Activated naive CD8-positive, alpha-beta T cell (primary cell): Measurements from ENCODE around the gene GRIPAP1.

Experiments
- H3K27ac Mint-ChIP-seq: one replicate; pipeline ENCODE4 v1.8.0; 2021; ENCODE audit warnings: mixed read lengths
- H3K27me3 Mint-ChIP-seq: one replicate; pipeline ENCODE4 v1.8.0; 2021; ENCODE audit warnings: mixed read lengths
- H3K36me3 Mint-ChIP-seq: one replicate; pipeline ENCODE4 v1.8.0; 2021; ENCODE audit warnings: mixed read lengths
- H3K4me1 Mint-ChIP-seq: one replicate; pipeline ENCODE4 v1.8.0; 2021; ENCODE audit warnings: low read depth, mixed read lengths
- H3K4me3 Mint-ChIP-seq: one replicate; pipeline ENCODE4 v1.8.0; 2021; ENCODE audit warnings: mild to moderate bottlenecking, mixed read lengths
- H3K9me3 Mint-ChIP-seq: one replicate; pipeline ENCODE4 v1.8.0; 2021; ENCODE audit warnings: low read depth, mixed read lengths

GRIPAP1 gene

DNA sequence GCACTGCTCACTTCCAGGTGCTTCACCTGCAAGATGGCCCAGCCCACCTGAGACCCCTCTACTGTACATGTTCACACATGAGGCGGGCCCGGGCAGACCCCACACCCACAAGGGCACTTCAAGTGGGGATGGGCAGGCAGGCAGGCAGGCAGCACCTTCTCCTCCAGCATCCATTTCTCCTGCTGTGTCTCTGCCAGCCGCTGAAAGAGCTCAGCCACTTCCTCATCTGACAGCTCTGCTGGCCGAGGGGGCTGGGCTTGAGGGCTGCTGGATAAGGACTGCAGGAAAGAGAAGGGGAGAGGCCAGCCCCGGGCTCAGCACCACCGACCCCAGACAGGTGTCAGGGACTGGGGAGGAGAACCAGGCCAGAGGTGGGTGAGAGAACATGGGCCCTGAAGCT, 26.0 kb downstream of the GRIPAP1 start:
- H3K4me3 Mint-ChIP-seq = no peak overlapping the region
- peaks cover 6% of the 10 kb centered on the region for H3K36me3 Mint-ChIP-seq
- peaks cover 10% of the 10 kb centered on the region for H3K4me1 Mint-ChIP-seq
- no peaks in the 10 kb centered on the region for H3K9me3 Mint-ChIP-seq
- no peak overlapping the region for H3K27ac Mint-ChIP-seq
- H3K27me3 Mint-ChIP-seq = no peaks in the 10 kb centered on the region

DNA sequence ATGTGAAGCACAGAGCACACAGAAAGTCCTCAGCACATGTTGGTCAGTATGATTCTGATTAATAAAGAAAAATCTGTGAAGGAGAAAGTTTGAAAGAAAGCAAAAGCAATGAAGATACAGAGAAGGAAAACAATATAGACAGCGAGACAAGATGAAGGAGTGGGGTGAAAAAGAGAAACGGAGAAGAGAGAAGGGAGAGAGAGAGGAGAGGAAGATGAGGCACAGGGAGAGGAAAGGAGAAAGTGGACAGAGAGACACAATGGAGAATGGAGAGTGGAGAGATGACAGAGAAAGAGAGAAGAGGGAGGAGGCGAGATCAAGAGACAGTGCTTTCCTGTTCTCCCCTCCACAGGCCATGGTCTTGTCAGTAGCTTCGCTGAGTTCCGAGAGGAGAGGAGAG, 26.5 kb downstream of the GRIPAP1 start:
- H3K36me3 Mint-ChIP-seq = peaks cover 6% of the 10 kb centered on the region
- no peaks in the 10 kb centered on the region for H3K9me3 Mint-ChIP-seq
- no peak overlapping the region for H3K4me3 Mint-ChIP-seq
- no peaks in the 10 kb centered on the region for H3K27me3 Mint-ChIP-seq
- no peak overlapping the region for H3K27ac Mint-ChIP-seq
- H3K4me1 Mint-ChIP-seq = peaks cover 10% of the 10 kb centered on the region

DNA sequence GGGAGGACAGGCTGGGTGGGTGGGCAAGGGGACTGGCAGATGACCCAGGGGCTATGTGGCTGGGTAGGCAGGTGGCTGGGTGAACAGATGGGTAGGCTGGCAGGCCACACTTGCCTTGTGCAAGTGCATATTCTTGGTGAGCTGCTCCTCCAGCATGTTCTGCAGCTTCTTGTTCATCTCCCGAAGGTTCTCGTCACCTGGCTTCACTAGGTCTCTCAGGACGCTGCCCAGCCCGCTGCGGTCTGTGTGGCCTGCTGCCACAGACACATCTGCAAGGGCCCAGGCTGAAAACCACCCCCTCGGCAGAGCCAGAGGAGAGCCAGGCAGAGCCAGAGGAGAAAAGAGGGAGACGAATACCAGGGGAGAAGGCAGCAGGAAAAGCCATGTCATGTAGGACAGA, 27.0 kb downstream of the GRIPAP1 start:
- peaks cover 3% of the 10 kb centered on the region for H3K36me3 Mint-ChIP-seq
- H3K9me3 Mint-ChIP-seq = no peaks in the 10 kb centered on the region
- H3K27ac Mint-ChIP-seq = no peak overlapping the region
- no peaks in the 10 kb centered on the region for H3K27me3 Mint-ChIP-seq
- H3K4me3 Mint-ChIP-seq = no peak overlapping the region
- peaks cover 12% of the 10 kb centered on the region for H3K4me1 Mint-ChIP-seq

- H3K4me3 Mint-ChIP-seq = no peak overlapping the region
These were observed 27.5 kb downstream of the GRIPAP1 start for GRCh38 chrX:48974574-48974973.

GRCh38 chrX:48974033-48974432, 28.0 kb downstream of the GRIPAP1 start:
- Mint-ChIP-seq H3K4me3 (no peak overlapping the region), H3K9me3 (no peaks in the 10 kb centered on the region), H3K36me3 (peaks cover 3% of the 10 kb centered on the region)

More at GRCh38 chrX:48974574-48974973, 27.5 kb downstream of the GRIPAP1 start:
- Mint-ChIP-seq H3K4me1 (peaks cover 12% of the 10 kb centered on the region), H3K36me3 (peaks cover 3% of the 10 kb centered on the region), H3K27ac (no peak overlapping the region), H3K27me3 (no peaks in the 10 kb centered on the region), H3K9me3 (no peaks in the 10 kb centered on the region)

GRCh38 chrX:48972220-48973164, 29.6 kb downstream of the GRIPAP1 start:
- H3K4me3 Mint-ChIP-seq = peak overlapping the region; percentile 65
- no peaks in the 10 kb centered on the region for H3K9me3 Mint-ChIP-seq
- H3K27ac Mint-ChIP-seq = no peak overlapping the region
- H3K36me3 Mint-ChIP-seq = peaks cover 3% of the 10 kb centered on the region
- no peaks in the 10 kb centered on the region for H3K27me3 Mint-ChIP-seq
- peaks cover 12% of the 10 kb centered on the region for H3K4me1 Mint-ChIP-seq

More at GRCh38 chrX:48974033-48974432, 28.0 kb downstream of the GRIPAP1 start:
- no peak overlapping the region for H3K27ac Mint-ChIP-seq
- H3K4me1 Mint-ChIP-seq = peaks cover 12% of the 10 kb centered on the region
- H3K27me3 Mint-ChIP-seq = no peaks in the 10 kb centered on the region

GRCh38 chrX:48971249-48972219, 30.5 kb downstream of the GRIPAP1 start, which contains the start of gene KCND1:
Gene KCND1 (minus strand): TSS chrX:48971844. CDS start chrX:48970271, 1,573 bp downstream.
- Mint-ChIP-seq H3K27ac (no peak within 1 kb of the TSS), H3K4me1 (peaks cover 12% of the 10 kb centered on the region), H3K36me3 (peaks cover 3% of the 10 kb centered on the region), H3K4me3 (peak within 1 kb of the TSS; percentile 65), H3K27me3 (no peaks in the 10 kb centered on the region), H3K9me3 (no peaks in the 10 kb centered on the region)

DNA sequence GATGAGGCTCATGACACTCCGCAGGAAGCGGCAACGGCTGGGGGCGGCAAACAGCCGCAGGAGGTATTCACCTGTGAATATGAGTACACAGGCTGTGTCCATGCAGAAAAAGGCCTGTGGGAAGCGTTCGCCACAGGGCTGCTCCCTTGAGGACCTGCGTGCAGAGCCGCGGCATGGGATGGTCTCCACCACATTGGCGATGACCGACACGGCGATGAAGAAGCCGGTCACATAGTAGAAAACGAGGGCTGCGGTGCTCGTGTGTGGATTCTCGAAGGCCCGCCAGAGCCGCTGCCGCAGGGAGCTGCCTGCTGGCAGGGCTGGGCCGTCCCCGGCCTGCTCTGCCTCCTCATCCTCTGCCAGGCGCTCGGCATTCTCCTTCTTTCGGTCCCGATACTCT, 32.6 kb downstream of the GRIPAP1 start:
- H3K9me3 Mint-ChIP-seq = no peaks in the 10 kb centered on the region
- no peak overlapping the region for H3K27ac Mint-ChIP-seq
- H3K4me3 Mint-ChIP-seq = no peak overlapping the region
- no peaks in the 10 kb centered on the region for H3K36me3 Mint-ChIP-seq
- peaks cover 12% of the 10 kb centered on the region for H3K4me1 Mint-ChIP-seq
- H3K27me3 Mint-ChIP-seq = no peaks in the 10 kb centered on the region

DNA sequence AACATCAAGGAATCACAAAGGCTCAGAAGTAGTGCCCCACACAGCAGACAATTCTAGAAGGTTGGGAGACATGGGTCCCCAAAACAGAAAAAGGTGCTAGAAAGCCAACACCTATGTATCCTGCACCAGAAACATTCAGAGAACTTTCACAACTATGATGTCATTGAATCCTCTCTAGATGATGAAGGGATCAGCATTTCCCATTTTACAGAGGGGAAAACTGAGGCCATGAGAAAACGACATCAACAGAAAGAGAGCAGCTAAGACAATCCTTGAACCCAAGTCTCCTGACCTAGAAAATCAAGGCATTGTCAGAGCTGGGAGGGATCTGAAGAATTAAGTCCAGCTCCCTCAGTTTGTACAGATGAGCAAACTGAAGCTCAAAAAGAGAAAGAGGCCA, 33.7 kb downstream of the GRIPAP1 start:
- no peak overlapping the region for H3K4me3 Mint-ChIP-seq
- H3K27ac Mint-ChIP-seq = no peak overlapping the region
- no peaks in the 10 kb centered on the region for H3K27me3 Mint-ChIP-seq
- no peaks in the 10 kb centered on the region for H3K9me3 Mint-ChIP-seq
- no peaks in the 10 kb centered on the region for H3K36me3 Mint-ChIP-seq
- peaks cover 12% of the 10 kb centered on the region for H3K4me1 Mint-ChIP-seq

DNA sequence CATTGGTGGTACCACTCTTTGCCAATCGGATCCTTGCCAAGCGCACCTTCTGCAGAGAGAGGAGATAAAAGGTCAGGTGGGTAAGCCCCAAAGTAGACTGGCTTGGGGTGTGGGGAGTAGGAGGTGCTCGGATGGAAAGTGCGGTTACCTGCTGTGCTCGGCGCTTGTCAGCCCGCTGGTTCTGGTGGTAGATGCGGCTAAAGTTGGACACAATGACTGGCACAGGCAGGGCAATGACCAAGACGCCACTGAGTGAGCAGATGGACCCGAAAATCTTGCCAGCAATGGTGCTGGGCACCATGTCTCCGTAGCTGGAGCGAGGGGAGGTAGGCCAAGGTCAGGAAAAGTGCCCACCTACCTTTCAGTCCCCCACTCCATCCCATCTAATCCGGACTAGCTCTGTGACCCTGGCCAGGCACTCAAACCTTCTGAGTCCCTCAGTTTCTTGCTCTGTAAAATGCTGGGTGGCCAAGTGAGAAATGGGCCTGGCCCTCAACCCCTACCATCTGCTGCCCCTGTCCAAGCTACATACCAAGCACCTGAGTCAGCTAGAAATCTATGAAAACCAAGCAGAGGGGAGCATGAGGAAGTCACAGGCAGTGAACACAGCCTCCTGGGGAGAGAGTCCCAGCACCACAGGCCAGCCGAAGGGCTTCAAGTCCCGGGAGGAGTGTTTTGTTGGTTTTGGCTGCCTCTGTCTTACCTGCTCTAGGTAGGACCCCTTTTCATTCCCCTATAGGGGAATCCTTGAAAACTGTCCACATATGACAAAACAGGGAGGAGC, 35.1 kb downstream of the GRIPAP1 start:
- Mint-ChIP-seq H3K4me1 (peaks cover 1% of the 10 kb centered on the region), H3K4me3 (no peak overlapping the region), H3K9me3 (no peaks in the 10 kb centered on the region), H3K36me3 (no peaks in the 10 kb centered on the region), H3K27me3 (no peaks in the 10 kb centered on the region), H3K27ac (no peak overlapping the region)

- Mint-ChIP-seq H3K4me1 (peaks cover 1% of the 10 kb centered on the region), H3K27me3 (no peaks in the 10 kb centered on the region), H3K27ac (no peak overlapping the region), H3K36me3 (no peaks in the 10 kb centered on the region), H3K4me3 (no peak overlapping the region), H3K9me3 (no peaks in the 10 kb centered on the region)
These were observed 36.1 kb downstream of the GRIPAP1 start for GRCh38 chrX:48965959-48966358.

DNA sequence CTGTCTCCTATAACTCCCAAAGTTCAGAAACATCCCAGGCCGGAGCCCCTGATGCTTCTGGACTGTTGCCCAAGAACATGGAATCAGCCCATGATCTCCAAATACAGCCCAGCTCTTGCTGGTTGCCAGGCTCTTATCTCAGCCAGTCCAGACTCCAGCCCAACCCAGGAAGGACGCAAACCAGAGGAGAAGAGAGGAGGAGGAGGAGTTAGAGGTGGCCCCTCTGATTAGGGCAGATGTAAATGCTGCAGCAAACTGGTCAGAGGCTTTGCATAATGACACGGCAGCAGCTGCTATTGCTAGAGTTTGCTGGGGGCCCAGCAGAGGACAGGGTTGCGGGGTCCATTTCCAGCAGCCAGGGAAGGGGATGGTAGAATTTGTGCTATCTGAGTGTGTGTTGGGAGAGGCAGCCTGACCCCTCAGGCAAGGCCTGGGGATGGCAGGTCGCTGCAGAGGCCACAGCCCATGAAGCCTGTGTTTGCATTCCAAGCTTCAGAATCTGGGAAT, 40.4 kb downstream of the GRIPAP1 start:
- no peak overlapping the region for H3K27ac Mint-ChIP-seq
- no peak overlapping the region for H3K4me3 Mint-ChIP-seq
- no peaks in the 10 kb centered on the region for H3K27me3 Mint-ChIP-seq
- no peaks in the 10 kb centered on the region for H3K9me3 Mint-ChIP-seq
- no peaks in the 10 kb centered on the region for H3K36me3 Mint-ChIP-seq
- H3K4me1 Mint-ChIP-seq = peaks cover 12% of the 10 kb centered on the region

DNA sequence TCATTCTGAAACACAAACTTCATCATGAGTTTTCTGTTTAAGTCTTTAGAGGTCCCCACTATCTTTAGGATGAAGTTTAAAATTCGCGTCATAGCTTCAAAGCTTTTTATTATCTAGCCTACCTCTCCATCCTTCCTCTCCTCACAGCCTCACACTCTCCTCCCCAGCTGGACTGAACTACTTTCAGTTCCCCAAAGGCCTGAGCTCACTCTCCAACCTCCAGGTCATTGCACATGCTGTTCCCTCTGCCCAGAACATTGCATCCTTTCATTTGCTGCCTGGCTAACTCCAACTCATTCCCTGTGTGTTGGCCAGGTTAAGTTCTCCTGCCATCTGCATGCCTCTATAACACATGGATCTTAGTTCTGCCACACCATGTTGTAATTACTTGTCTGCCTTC, 41.8 kb downstream of the GRIPAP1 start:
- peak overlapping the region; percentile 70 for H3K4me3 Mint-ChIP-seq
- H3K4me1 Mint-ChIP-seq = peaks cover 25% of the 10 kb centered on the region
- H3K27me3 Mint-ChIP-seq = no peaks in the 10 kb centered on the region
- H3K9me3 Mint-ChIP-seq = no peaks in the 10 kb centered on the region
- no peaks in the 10 kb centered on the region for H3K36me3 Mint-ChIP-seq
- peak overlapping the region; percentile 87 for H3K27ac Mint-ChIP-seq

DNA sequence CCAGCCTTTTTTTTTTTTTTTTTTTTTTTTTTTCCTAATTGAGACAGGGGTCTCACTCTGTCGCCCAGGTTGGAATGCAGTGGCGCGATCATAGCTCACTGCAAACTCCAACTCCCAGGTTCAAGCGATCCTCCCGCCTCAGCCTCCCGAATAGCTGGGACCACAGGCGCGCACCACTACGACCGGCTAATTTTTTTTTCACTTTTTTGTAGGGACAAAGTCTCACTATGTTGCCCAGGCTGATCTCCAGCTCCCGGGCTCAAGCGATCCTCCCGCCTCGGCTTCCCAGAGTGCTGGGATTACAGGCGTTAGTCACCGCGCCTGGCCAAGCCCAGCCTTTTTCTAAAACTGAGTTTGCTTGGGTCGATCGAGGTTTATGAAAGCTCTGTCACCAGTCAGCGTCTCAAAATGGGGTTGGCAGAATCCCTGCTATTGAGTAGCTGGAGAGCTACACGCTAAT, 43.4 kb downstream of the GRIPAP1 start:
- Mint-ChIP-seq H3K27me3 (no peaks in the 10 kb centered on the region), H3K4me3 (peak overlapping the region; percentile 98), H3K9me3 (no peaks in the 10 kb centered on the region), H3K36me3 (no peaks in the 10 kb centered on the region), H3K4me1 (peaks cover 38% of the 10 kb centered on the region), H3K27ac (peak overlapping the region; percentile 100)
